Tibial nerve (tissue), 4 donors: ENCODE results near the gene UNC119.

Experiments
- CTCF ChIP-seq, 5 experiments: fragments of 200-600 bp in 3 of 5; fragments of 450-650 bp in 2 of 5; sonication (generic) in 3 of 5; IDR thresholded peaks; one replicate each; pipeline ENCODE4 v1.5.1; 2016 to 2019; ENCODE audit warnings: antibody characterized with exemption in 5 of 5, mild to moderate bottlenecking in 3 of 5, moderate library complexity in 2 of 5
- EP300 ChIP-seq, 2 donors: sonication (generic); formaldehyde crosslinking; IDR thresholded peaks; one replicate each; pipeline ENCODE4 v1.6.1; 2017; ENCODE audit warnings: antibody characterized with exemption in 2 of 2, mild to moderate bottlenecking in 1 of 2
- POLR2A ChIP-seq, 2 donors: fragments of 450-650 bp; IDR thresholded peaks; one replicate each; pipeline ENCODE4 v1.6.1; 2017; ENCODE audit warnings: antibody characterized with exemption in 2 of 2, mild to moderate bottlenecking in 2 of 2, moderate library complexity in 2 of 2

- TF ChIP-seq POLR2A (IDR thresholded peaks at IDR 0.05) (no peak), CTCF (IDR thresholded peaks at IDR 0.05) (no peak), EP300 (IDR thresholded peaks at IDR 0.05) (no peak)
Measured at GRCh38 chr17:28523186-28523585, 29.2 kb downstream of the UNC119 start.
